Activated naive CD4-positive, alpha-beta T cell treated with anti-CD3 and anti-CD28 coated beads, Interleukin-2, amount 50 U/mL, for 72 hours (primary cell): Measurements from ENCODE around the gene PDS5A. TPM values are rescaled to one million over a fixed set of nuclear protein-coding genes. Genes with fewer than 3 reads are reported as not detected.
"Not testable (repeated sequence)": the region's sequence is repeated elsewhere in the genome, so short reads cannot be mapped to it uniquely, and the experiment has no call there.

Experiments
- ATAC-seq, 2 donors: fragments of 150-1000 bp; cut with Tn5 transposase; 2 replicates each; pipeline ENCODE4 v1.10.0; 2021; ENCODE audit warnings: mild to moderate bottlenecking in 2 of 2, moderate library complexity in 2 of 2
- DNase-seq, 2 donors: peaks; one replicate each; pipeline ENCODE4 v3.0.0; 2021 to 2022; ENCODE audit warnings: low spot score in 2 of 2
- H3K27ac Mint-ChIP-seq, 2 donors: one replicate each; pipeline ENCODE4 v1.8.0; 2022; ENCODE audit warnings: mild to moderate bottlenecking in 2 of 2, mixed read lengths in 2 of 2
- H3K36me3 Mint-ChIP-seq, 2 donors: one replicate each; pipeline ENCODE4 v1.8.0; 2022; ENCODE audit warnings: mixed read lengths in 2 of 2
- H3K9me3 Mint-ChIP-seq, 2 donors: one replicate each; pipeline ENCODE4 v1.8.0; 2022; ENCODE audit warnings: mixed read lengths in 2 of 2
- total RNA-seq, 2 donors: library from RNA; stranded (reverse); gene quantifications; one replicate each; pipeline ENCODE4 v1.2.3, GENCODE V29; 2022

The PDS5A gene
- total RNA-seq, 2 donors from 2014 or later = 95.7 to 105 TPM

GRCh38 chr4:39888541-39888940, 89.2 kb downstream of the PDS5A start:
- Mint-ChIP-seq H3K36me3 (peaks cover 19 to 52% of the 10 kb centered on the region in 2 donors), H3K27ac (no peak overlapping the region), H3K9me3 (no peaks in the 10 kb centered on the region)
- ATAC-seq (no peak), DNase-seq (no peak)

GRCh38 chr4:39883646-39884045, 94.1 kb downstream of the PDS5A start:
- H3K9me3 Mint-ChIP-seq = no peaks in the 10 kb centered on the region
- peaks cover 14 to 43% of the 10 kb centered on the region in 2 donors for H3K36me3 Mint-ChIP-seq
- ATAC-seq = no peak
- H3K27ac Mint-ChIP-seq = peak overlapping the region in 1 of 2 donors; percentile 17
- no peak for DNase-seq

- Mint-ChIP-seq H3K27ac (no peak overlapping the region), H3K9me3 (no peaks in the 10 kb centered on the region), H3K36me3 (peaks cover under 1 to 25% of the 10 kb centered on the region in 2 donors)
- ATAC-seq (no peak), DNase-seq (no peak)
Observed at GRCh38 chr4:39881789-39882188, 95.9 kb downstream of the PDS5A start.

GRCh38 chr4:39877971-39878370, 99.7 kb downstream of the PDS5A start:
- DNase-seq (no peak), ATAC-seq (no peak)
- Mint-ChIP-seq H3K27ac (no peak overlapping the region), H3K36me3 (peaks cover 0 to 16% of the 10 kb centered on the region in 2 donors), H3K9me3 (no peaks in the 10 kb centered on the region)

GRCh38 chr4:39873823-39874222, 103.9 kb downstream of the PDS5A start:
- H3K9me3 Mint-ChIP-seq = no peaks in the 10 kb centered on the region
- peaks cover 0 to 18% of the 10 kb centered on the region in 2 donors for H3K36me3 Mint-ChIP-seq
- ATAC-seq (peak in 1 of 2 donors; percentile 54), DNase-seq (no peak)
- H3K27ac Mint-ChIP-seq = peak overlapping the region in 1 of 2 donors; percentile 77

- Mint-ChIP-seq H3K36me3 (peaks cover under 1 to 17% of the 10 kb centered on the region in 2 donors), H3K9me3 (no peaks in the 10 kb centered on the region), H3K27ac (no peak overlapping the region)
- no peak for ATAC-seq
- no peak for DNase-seq
Observed at GRCh38 chr4:39865280-39865679, 112.4 kb downstream of the PDS5A start.

- H3K36me3 Mint-ChIP-seq = peaks cover 9 to 24% of the 10 kb centered on the region in 2 donors
- no peak for ATAC-seq
- no peak overlapping the region for H3K27ac Mint-ChIP-seq
- no peak for DNase-seq
- no peaks in the 10 kb centered on the region for H3K9me3 Mint-ChIP-seq
Observed at GRCh38 chr4:39864391-39864790, 113.3 kb downstream of the PDS5A start.

GRCh38 chr4:39860804-39861203, 116.9 kb downstream of the PDS5A start:
- Mint-ChIP-seq H3K9me3 (peaks cover 0 to 3% of the 10 kb centered on the region in 2 donors), H3K36me3 (peaks cover 11 to 39% of the 10 kb centered on the region in 2 donors), H3K27ac (no peak overlapping the region)
- no peak for DNase-seq
- no peak for ATAC-seq

- DNase-seq = no peak
- peaks cover 3 to 8% of the 10 kb centered on the region in 2 donors for H3K9me3 Mint-ChIP-seq
- H3K36me3 Mint-ChIP-seq = peaks cover 27 to 46% of the 10 kb centered on the region in 2 donors
- ATAC-seq = peak in 1 of 2 donors; percentile 53
- peak overlapping the region in 1 of 2 donors; percentile 10 for H3K27ac Mint-ChIP-seq
Observed at GRCh38 chr4:39855909-39856512, 121.7 kb downstream of the PDS5A start.

GRCh38 chr4:39852636-39853035, 125.1 kb downstream of the PDS5A start:
- ATAC-seq = no peak
- DNase-seq = no peak
- H3K36me3 Mint-ChIP-seq = peaks cover 18 to 23% of the 10 kb centered on the region in 2 donors
- peaks cover 3 to 8% of the 10 kb centered on the region in 2 donors for H3K9me3 Mint-ChIP-seq
- no peak overlapping the region for H3K27ac Mint-ChIP-seq

GRCh38 chr4:39850727-39851126, 127.0 kb downstream of the PDS5A start:
- no peak overlapping the region for H3K27ac Mint-ChIP-seq
- ATAC-seq (no peak), DNase-seq (no peak)
- H3K9me3 Mint-ChIP-seq = peaks cover 3 to 4% of the 10 kb centered on the region in 2 donors
- H3K36me3 Mint-ChIP-seq = peaks cover 9 to 19% of the 10 kb centered on the region in 2 donors

GRCh38 chr4:39846705-39847104, 131.0 kb downstream of the PDS5A start:
- H3K9me3 Mint-ChIP-seq = no peaks in the 10 kb centered on the region
- ATAC-seq = no peak
- H3K36me3 Mint-ChIP-seq = peaks cover 0 to 4% of the 10 kb centered on the region in 2 donors
- no peak overlapping the region for H3K27ac Mint-ChIP-seq
- DNase-seq = no peak

GRCh38 chr4:39846120-39846519, 131.6 kb downstream of the PDS5A start:
- H3K27ac Mint-ChIP-seq = no peak overlapping the region
- H3K9me3 Mint-ChIP-seq = no peaks in the 10 kb centered on the region
- no peak for ATAC-seq
- peaks cover 0 to 4% of the 10 kb centered on the region in 2 donors for H3K36me3 Mint-ChIP-seq
- no peak for DNase-seq

GRCh38 chr4:39841894-39842293, 135.8 kb downstream of the PDS5A start:
- DNase-seq (no peak), ATAC-seq (no peak)
- peaks cover 5% of the 10 kb centered on the region in 2 donors for H3K36me3 Mint-ChIP-seq
- peak overlapping the region in 1 of 2 donors; percentile 19 for H3K27ac Mint-ChIP-seq
- H3K9me3 Mint-ChIP-seq = no peaks in the 10 kb centered on the region

- ATAC-seq, H3K27ac Mint-ChIP-seq, H3K36me3 Mint-ChIP-seq, H3K9me3 Mint-ChIP-seq, DNase-seq: not testable (repeated sequence)
Observed at GRCh38 chr4:39840516-39840915, 137.2 kb downstream of the PDS5A start.

- Mint-ChIP-seq H3K27ac (peak overlapping the region in 1 of 2 donors; percentile 12), H3K36me3 (peaks cover 5% of the 10 kb centered on the region in 2 donors), H3K9me3 (no peaks in the 10 kb centered on the region)
- DNase-seq (no peak), ATAC-seq (no peak)
Observed at GRCh38 chr4:39840027-39840426, 137.7 kb downstream of the PDS5A start.

GRCh38 chr4:39838431-39838830, 139.3 kb downstream of the PDS5A start:
- H3K36me3 Mint-ChIP-seq, H3K9me3 Mint-ChIP-seq, ATAC-seq, DNase-seq: not testable (repeated sequence)
- peak overlapping the region in 1 of 2 donors; percentile 29 for H3K27ac Mint-ChIP-seq

GRCh38 chr4:39834269-39834668, 143.4 kb downstream of the PDS5A start:
- no peaks in the 10 kb centered on the region for H3K9me3 Mint-ChIP-seq
- DNase-seq = no peak
- no peak for ATAC-seq
- no peak overlapping the region for H3K27ac Mint-ChIP-seq
- peaks cover 5% of the 10 kb centered on the region in 2 donors for H3K36me3 Mint-ChIP-seq
